Bone marrow (tissue), 2 donors: Measurements from ENCODE around the gene USP9Y.

Experiments used
- DNase-seq, 2 donors: peaks; one replicate each; lab custom pipeline; 2025; lab: John Stamatoyannopoulos, UW

The USP9Y gene

DNA sequence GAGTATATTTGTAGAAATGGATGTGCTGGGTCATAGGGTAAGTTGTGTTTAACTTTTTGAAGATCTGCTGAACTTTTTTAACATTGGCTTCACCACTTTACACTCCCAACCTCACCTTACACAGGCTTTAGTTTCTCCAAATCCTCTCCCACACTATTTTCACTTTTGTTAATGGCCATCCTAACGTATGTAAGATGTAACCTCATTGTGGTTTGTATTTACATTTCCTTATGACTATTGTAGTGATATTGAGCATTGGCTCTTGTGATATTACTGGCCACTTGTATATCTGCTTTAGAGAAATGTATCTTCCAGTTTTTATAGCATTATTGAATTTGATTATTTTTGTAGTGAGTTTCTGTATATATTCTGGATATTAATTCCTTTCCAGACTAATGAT lies 93.0 kb downstream of the USP9Y start:
- no peak for DNase-seq

DNA sequence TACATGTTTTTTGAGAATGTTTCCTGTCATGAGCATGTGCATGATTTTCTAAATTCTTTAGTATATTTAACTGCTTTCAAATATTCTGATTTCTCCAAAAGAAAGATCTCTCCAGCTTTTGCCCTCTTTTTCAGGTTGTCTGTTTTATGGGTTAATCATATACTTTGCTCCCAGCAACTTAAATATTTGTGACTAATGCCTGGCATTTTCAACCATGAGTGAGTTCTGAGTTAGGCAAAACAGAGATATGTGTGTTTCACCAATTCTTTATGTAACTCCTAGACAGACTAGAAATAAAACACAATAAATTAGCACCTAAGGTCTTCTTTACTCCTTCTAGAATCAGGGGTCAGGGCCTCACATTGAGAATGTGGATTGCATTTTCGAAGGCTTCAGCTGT lies 107.0 kb downstream of the USP9Y start:
- no peak for DNase-seq

DNA sequence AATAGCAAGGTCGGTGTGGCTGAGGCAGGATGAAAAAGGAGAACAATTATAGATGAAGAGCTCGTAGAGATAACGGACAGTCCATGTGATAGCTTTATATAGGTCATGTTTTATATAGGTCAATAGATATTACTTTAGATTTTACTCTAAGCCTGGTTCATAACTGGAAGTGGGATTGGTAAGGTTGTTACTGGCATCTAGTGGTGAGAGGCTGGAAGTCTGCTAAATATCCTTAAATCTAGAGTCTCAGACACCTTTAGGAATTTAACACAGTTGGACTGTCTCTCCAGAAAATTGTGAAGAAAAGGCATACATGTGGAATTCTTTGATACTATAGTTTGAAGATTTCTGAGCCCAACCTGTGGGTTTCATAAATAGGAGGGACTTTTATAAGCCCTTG lies 108.0 kb downstream of the USP9Y start:
- no peak for DNase-seq

DNA sequence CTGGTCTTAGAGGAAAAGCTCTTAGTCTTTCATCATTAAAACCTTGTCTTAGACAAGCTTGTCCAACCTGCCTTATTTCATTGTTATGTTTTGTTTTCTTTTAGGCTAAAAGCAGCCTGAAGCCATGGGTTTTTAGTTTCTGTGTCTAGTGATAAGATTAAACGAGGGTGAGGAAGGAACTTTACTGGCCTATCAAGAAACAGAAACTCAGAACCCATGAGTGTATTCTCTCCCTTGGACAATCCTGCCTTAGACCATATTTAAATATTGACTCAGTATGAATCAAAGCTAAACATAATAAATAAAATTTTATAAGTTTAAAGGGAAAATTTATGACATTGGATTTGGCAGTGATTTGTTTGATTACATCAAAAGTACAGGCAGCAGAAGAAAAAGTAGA lies 122.4 kb downstream of the USP9Y start:
- no peak for DNase-seq

DNA sequence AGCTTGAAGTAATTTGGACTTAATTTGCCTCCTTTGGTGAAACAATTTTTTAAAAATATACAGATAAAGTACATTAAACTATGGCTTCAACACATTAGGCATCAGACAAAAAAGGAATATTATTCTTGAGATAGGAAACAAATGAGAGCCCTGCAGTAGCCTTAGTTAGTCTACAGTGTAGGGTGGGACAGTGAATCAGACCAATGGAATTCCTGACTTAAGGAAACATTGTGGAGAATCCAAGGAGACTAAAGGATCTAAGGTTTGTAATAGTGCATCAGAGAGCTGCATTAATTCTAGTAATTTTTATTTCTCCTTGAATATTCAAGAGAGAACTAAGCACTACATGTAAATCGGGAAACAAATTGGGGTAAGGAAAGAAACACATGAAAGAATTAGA lies 125.8 kb downstream of the USP9Y start:
- DNase-seq = no peak

DNA sequence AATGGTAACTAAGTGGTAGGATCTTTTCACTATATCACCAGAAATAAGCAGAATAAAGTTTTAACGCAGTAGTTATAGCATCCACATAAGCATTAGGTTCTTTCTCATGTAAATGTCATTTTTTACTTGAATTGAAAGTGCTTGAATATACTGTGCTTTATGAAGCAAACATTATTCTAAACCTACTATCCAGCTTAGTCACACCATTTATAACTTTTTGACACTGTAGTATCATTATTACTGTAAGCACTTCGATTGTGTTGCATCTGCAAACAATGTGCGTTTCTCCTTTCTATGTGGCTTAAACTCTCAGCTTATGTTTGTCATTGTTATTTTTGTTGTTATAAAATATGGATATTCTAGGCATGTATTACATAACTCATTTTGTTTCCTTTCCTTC lies 132.3 kb downstream of the USP9Y start:
- DNase-seq = no peak

DNA sequence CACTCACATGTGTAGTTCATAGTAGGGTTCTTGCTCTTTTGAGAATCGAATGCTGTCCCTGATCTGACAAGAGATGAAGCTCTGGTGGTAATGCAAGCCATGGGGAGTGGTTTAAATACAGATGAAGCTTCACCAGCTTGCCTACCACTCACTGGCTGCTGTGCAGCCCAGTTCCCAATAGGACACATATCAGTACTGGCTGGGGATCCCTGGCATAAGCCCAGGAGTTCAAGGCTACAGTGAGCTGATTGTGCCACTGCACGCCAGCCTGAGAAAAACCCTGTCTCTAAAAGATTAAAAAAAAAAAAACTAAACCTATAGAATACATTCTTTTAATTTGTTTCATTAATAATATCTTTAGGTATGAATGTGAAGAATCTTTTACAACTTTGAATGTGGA lies 136.5 kb downstream of the USP9Y start:
- no peak for DNase-seq

DNA sequence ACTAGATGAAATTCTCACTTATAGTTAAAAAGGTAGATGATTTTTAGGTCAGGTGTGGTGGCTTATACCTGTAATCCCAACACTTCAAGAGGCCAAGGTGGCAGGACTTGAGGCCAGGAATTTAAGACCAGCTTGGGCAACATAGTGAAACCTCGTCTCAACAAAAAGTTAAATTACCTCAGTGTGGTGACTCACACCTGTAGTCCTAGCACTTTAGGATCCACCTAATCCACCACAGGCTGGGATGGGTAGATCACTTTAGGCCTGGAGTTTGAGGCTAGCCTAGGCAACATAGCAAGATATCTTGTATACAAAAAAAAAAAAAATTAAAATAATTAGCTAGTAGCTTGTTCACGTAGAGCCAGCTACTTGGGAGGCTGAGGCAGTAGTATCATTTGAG lies 140.3 kb downstream of the USP9Y start:
- DNase-seq = no peak

DNA sequence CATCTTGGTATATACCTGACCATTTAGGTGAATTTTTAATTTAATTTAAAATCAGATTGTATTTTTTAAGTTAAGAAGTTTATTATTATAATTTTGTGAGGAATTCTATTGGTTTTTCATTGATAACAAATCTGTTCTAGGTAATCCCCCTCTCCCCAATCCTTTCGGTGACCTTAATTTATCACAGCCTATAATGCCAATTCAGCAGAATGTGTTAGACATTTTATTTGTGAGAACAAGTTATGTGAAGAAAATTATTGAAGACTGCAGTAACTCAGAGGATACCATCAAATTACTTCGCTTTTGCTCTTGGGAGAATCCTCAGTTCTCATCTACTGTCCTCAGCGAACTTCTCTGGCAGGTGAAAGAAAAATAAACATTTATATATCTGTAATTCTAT lies 145.8 kb downstream of the USP9Y start:
- no peak for DNase-seq

DNA sequence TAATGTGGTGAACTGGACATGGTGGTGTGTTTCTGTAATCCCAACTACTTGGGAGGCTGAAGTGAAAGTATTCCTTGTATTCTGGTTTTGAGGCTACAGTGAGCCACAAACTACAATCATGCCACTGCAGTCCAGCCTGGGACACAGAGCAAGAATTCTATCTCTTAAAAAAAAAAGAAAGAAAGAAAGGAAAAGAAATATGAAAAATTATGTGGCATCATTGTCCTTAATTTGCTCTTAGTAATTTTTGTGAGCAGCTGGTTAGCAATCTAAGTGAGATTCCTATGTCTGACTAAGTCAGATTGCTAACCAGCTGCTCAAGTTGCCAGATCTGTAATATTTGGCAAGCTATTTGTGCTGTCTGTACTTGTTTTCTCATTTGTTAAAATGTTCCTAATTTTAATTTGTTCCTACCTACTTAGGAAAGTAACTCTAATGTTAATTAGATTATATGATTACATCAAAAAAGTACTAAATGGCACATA lies 154.8 kb downstream of the USP9Y start:
- no peak for DNase-seq

DNA sequence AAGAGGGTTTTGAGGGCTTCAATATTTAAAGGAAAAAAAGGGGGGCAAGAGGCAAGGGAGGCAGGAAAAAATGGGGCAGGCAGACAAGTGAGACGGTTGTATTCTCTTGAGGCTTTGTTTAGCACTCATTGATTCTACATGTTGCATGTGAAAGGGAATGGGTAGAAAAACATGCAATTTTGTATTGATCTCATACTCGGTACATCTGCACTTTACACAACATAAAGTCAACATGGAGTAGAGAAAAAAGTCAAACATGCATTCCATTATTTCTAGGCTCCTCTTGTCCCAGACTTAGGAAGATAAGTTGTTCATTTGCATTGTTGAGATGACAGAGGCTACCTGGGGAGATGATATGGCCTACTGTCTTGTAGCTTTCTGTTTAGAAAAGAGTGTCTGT lies 166.9 kb downstream of the USP9Y start:
- DNase-seq = no peak

DNA sequence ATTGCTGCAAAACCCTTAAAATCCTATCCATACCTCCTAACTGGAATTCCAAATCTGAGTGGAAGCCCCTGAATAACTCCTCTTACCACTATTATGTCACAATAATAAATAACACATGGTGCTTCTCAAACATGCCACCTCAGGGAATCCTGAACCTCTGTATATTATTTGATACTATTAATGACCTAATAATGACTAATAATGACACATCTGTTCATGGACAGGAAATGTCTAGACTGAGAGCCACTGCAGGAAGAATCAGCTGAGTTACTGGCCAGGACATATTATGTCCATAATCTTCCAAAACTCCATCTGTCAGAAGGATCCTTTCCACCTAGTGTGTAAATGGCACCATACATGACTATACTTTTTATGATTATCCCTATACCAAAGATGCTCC lies 195.9 kb downstream of the USP9Y start:
- no peak for DNase-seq

DNA sequence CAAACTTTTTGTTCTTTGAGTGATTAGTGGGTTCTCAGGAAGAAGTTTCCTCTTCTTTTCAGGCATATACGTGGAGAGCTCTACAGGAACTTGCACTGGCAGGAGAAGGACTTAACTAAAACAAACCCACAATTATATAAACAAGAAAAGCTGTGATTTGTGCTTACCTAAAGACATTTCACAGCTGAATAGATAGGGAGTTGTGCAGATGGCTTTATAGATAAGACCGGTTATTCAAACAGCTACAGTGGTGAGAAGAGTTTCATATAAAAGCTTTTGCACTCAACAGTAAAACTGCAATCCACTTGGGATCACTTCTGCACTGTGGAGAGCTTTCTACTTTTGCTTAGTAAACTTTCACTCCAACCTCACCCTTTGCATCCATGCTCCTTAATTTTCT lies 197.6 kb downstream of the USP9Y start:
- DNase-seq = no peak

DNA sequence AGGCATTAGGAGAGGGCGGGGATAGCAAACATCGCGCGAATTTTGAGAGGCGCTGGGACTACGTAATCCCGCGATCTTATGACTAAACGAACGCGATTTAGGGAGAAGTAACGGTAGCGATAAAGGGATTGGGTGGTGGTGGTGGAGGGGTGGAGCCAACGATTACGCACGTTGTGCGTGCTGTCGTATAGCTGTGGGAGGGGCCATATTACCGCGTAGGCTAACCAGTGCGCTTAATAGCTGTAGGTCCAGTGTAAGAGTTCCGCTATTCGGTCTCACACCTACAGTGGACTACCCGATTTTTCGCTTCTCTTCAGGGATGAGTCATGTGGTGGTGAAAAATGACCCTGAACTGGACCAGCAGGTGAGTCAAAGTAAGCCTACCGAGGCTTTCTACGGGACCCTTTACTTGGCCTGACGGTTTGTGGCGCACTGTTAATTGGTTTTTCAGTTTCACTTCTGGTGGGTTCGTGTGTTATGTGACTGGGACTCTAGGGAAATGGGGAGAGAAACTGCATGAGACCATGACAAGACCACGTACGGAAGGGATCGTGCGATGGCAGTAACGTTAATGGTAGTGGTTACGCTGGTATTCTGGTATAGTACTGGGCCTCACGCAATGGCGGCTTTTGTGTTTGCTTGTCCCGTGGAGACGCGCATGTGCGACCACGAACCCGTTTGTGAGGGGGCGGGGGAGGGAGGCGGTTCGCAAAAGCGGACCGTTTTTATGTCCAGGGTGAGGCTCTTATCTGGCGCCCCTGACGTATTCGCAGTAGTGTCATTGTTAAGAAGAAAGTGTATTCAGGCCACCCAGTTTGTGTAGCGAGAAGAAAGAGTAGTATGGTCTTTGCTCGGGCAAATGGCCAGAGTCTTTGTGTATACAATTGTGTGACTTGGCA lies 203.8 kb downstream of the USP9Y start, which contains the start of gene DDX3Y:
Gene DDX3Y, plus strand, starts transcription at position 251 of the 899 bp plus-strand sequence. Its CDS starts 69 bp downstream, at position 320.
- DNase-seq = peak; percentile 52 to 84

DNA sequence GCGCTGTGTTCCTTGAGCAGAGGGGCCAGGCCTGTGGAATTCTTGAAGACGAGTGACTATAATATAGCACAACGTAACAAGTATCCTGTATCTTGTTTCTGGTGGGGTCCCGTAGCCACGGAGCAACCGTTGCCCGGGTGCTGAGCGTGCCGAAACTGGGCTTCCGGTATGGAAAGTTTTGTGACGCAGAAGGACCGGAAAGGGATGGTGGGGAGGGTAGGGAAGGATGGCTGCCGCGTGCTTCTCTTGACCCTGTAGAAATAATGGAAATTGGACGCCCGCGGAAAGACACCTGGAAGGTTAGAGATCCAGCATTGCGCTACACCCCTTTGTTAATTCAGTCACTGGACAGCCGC lies 204.5 kb downstream of the USP9Y start:
- peak; percentile 9 to 24 for DNase-seq

DNA sequence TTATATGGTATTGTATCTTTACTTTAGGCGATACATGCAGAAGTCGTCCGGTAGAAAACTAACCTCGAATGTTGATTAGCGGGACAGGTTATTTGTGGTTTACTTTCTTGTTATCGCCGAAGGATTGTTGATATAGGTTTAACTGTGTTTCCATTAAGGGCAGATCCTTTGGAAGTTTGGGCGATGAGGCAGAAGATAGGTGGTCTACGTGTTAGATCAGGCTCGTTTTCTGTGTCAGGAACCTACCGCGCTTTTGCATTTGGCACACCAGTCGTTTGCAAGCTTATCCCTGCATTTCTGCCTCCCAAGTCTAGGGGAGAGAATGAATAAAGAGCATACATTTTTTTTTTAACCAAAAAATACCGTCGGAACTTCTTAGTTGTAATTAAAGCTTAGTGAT lies 204.9 kb downstream of the USP9Y start:
- no peak for DNase-seq
